HG02642 (cell line): ENCODE data around the gene RFPL4AL1.

Experiments
- ATAC-seq: cut with Tn5 transposase; IDR thresholded peaks from one replicate; pipeline ENCODE4 v1.9.1; 2021; ENCODE audit warnings: mild to moderate bottlenecking; ENCODE audit not compliant: unreplicated experiment, poor library complexity

The RFPL4AL1 gene

DNA sequence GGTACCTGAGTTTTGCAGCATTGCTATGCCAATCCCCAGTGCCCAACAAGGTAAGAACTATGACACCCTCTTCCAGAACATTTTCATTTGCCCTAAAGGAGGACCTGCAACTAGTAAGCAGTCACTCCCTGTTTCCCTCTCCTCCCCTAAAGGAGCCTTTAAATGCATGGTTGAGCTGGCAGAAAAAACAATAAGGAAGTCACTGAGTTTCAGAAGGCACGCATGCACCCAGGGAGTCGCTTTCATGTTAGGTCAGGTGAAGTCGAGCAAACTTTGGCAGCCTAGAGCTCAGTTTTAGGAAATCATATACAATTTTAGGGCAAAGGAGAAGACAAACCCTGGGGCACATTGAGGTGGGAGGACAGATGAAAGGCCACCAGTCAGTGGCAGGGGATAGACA is 51.1 kb downstream of the RFPL4AL1 start:
- peak; percentile 33 for ATAC-seq
